Measurements from ENCODE around the gene SGSM1. TPM values are rescaled to one million over a fixed set of nuclear protein-coding genes. Genes with fewer than 3 reads are reported as not detected.

SGSM1 gene
- total RNA-seq, 1 donor from 2014 or later = 0.09 TPM

GRCh38 chr22:24761888-24762675, 43.9 kb upstream of the SGSM1 start:
- intact Hi-C loops (cut with micrococcal nuclease) = no loop called here
- ATAC-seq (ENCODE audit: low read depth) = no peak

GRCh38 chr22:24763872-24764485, 42.0 kb upstream of the SGSM1 start:
- H3K4me1 Mint-ChIP-seq = no peaks in the 10 kb centered on the region
- H3K4me3 Mint-ChIP-seq = no peak overlapping the region
- no peaks in the 10 kb centered on the region for H3K36me3 Mint-ChIP-seq (ENCODE audit: low read depth)
- no peak for TF ChIP-seq CTCF (IDR thresholded peaks at IDR 0.05)
- DNase-seq = no peak
- H3K27me3 Mint-ChIP-seq = no peaks in the 10 kb centered on the region
- H3K27ac Mint-ChIP-seq = no peak overlapping the region
- intact Hi-C loops (cut with micrococcal nuclease) = no loop called here
- no peaks in the 10 kb centered on the region for H3K9me3 Mint-ChIP-seq
- POLR2A ChIA-PET = no interaction called here
- CTCF ChIA-PET = no interaction called here
- ATAC-seq (ENCODE audit: low read depth) = no peak

More at GRCh38 chr22:24761888-24762675, 43.9 kb upstream of the SGSM1 start:
- no peaks in the 10 kb centered on the region for H3K36me3 Mint-ChIP-seq (ENCODE audit: low read depth)
- no peak for DNase-seq
- no peak overlapping the region for H3K4me3 Mint-ChIP-seq
- no peak overlapping the region for H3K27ac Mint-ChIP-seq
- no peak for TF ChIP-seq CTCF (IDR thresholded peaks at IDR 0.05)
- no peaks in the 10 kb centered on the region for H3K9me3 Mint-ChIP-seq
- H3K27me3 Mint-ChIP-seq = peaks cover 6% of the 10 kb centered on the region
- POLR2A ChIA-PET = no interaction called here
- CTCF ChIA-PET = no interaction called here
- H3K4me1 Mint-ChIP-seq = no peaks in the 10 kb centered on the region

- Mint-ChIP-seq H3K4me3 (no peak overlapping the region), H3K9me3 (no peaks in the 10 kb centered on the region), H3K27me3 (no peaks in the 10 kb centered on the region), H3K27ac (no peak overlapping the region), H3K4me1 (no peaks in the 10 kb centered on the region), H3K36me3 (ENCODE audit: low read depth) (no peaks in the 10 kb centered on the region)
- DNase-seq = no peak
- CTCF ChIA-PET = no interaction called here
- no peak for TF ChIP-seq CTCF (IDR thresholded peaks at IDR 0.05)
- intact Hi-C loops (cut with micrococcal nuclease) = no loop called here
- no peak for ATAC-seq (ENCODE audit: low read depth)
- POLR2A ChIA-PET = no interaction called here
Measured at GRCh38 chr22:24765166-24765565, 40.8 kb upstream of the SGSM1 start.

DNA sequence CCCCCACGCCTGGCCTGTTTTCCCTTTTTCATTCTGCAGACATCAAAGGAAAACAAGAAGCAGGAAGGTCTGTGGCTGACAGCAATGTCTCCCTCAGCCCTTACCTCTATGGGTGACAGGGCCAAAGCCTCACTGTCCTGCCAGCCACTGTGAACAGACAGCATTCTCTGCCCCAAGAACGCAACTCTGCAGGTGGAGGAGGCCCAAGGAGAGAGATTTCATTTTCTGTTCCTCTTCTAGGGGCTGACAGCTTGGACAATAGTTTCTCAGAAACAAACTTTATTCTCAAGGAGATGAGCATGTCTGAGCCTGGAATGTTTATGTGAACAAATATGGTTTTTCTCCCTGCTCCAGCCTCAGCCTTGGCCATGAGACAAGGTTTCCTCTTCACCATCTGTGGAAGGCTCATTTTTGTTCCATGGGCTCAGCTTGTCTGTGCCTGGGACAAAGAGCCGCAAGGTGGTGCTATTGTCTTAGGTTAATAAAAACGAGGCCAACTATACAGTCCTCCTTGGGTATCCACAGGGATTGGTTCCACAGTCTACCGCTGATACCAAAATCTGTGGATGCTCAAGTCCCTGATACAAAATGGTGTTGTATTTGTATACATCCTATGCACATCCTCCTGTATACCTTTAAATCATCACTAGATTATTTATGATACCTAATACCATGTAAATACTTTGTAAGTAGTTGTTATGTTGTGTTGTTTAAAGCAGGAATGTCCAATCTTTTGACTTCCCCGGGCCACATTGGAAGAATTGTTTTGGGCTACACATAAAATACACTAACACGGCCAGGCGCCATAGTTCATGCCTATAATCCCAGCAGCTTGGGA, 37.3 kb upstream of the SGSM1 start:
- intact Hi-C loops (cut with micrococcal nuclease) = loop anchor here (2.0 kb wide), 1 partner anchor 170 kb away; no protein-coding TSS in a partner anchor

More for the DNA sequence above, 37.3 kb upstream of the SGSM1 start:
- POLR2A ChIA-PET = no interaction called here
- TF ChIP-seq CTCF (IDR thresholded peaks at IDR 0.05) = no peak
- CTCF ChIA-PET = interaction anchor here (0.8 to 3.4 kb wide), 5 partner anchors 35 to 288 kb away, joined by 3 to 35 read pairs (median 4); no protein-coding TSS in a partner anchor
- no peak overlapping the region for H3K27ac Mint-ChIP-seq
- peaks cover 3% of the 10 kb centered on the region for H3K27me3 Mint-ChIP-seq
- H3K4me1 Mint-ChIP-seq = no peaks in the 10 kb centered on the region
- no peaks in the 10 kb centered on the region for H3K36me3 Mint-ChIP-seq (ENCODE audit: low read depth)
- no peak overlapping the region for H3K4me3 Mint-ChIP-seq
- H3K9me3 Mint-ChIP-seq = no peaks in the 10 kb centered on the region
- ATAC-seq (ENCODE audit: low read depth) (peak; percentile 49), DNase-seq (no peak)

All from activated B cell treated with CpG ODN at 0.5 μM for 24 hours (primary cell).